ENCODE data around the gene TMEM253.
A peak's percentile ranks its signal among the peaks of the same experiment; 100 is the strongest.

Gene TMEM253

GRCh38 chr14:21100931-21101330 is at the start of gene TMEM253:
Gene TMEM253, plus strand, starts transcription at chr14:21101066. Its CDS starts 278 bp downstream, at chr14:21101344.
- no peak for TF ChIP-seq CTCF (IDR thresholded peaks at IDR 0.05; ENCODE audit: unreplicated experiment in 3 of 3)
- Mint-ChIP-seq H3K27ac (peak within 1 kb of the TSS; percentile 94 to 97 (median 95)), H3K27me3 (ENCODE audit: low read depth) (no peaks in the 10 kb centered on the region), H3K4me1 (peaks cover 55% of the 10 kb centered on the region), H3K9me3 (no peaks in the 10 kb centered on the region), H3K4me3 (peak within 1 kb of the TSS; percentile 85 to 93 (median 88)), H3K36me3 (ENCODE audit: low read depth) (no peaks in the 10 kb centered on the region)

DNA sequence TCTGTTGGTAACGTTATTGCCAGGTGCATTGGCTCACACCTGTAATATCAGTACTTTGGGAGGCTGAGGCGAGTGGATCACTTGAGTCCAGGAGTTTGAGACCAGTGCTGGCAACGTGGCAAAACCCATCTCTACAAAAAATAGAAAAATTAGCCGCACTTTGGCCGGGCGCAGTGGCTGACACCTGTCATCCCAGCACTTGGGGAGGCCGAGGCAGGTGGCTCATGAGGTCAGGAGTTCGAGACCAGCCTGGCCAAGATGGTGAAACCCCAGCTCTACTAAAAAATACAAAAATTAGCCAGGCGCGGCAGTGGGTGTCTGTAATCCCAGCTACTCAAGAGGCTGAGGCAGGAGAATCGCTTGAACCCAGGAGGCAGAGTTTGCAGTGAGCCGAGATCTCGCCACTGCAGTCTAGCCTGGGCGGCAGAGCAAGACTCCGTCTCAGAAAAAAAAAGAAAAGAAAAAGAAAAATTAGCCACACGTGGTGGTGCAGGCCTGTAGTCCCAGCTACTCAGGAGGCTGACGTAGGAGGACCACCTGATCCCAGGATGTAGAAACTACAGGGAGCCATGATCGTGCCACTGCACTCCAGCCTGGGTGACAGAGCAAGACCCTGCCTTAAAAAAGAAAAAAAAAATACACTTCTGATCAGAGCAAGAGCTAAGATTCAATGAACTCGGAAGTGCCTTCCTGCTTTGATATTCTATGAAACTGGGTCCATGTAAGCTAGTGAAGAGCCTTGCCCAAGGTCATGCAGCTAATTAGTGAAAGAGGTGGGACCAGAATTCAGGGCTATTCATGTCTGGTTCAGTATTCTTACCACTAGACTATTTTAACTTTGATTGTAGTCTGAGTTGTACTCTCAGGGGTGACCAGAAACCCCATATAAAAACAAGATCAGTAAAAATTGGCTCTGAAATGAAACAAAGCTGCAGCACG is 47.4 kb upstream of the TMEM253 start:
- Mint-ChIP-seq H3K27me3 (ENCODE audit: low read depth) (no peaks in the 10 kb centered on the region), H3K27ac (peak overlapping the region; percentile 59 to 82 (median 71)), H3K4me3 (no peak overlapping the region), H3K9me3 (no peaks in the 10 kb centered on the region), H3K4me1 (peaks cover 15% of the 10 kb centered on the region), H3K36me3 (ENCODE audit: low read depth) (no peaks in the 10 kb centered on the region)
- no peak for TF ChIP-seq CTCF (IDR thresholded peaks at IDR 0.05; ENCODE audit: unreplicated experiment in 3 of 3)

- Mint-ChIP-seq H3K36me3 (ENCODE audit: low read depth) (no peaks in the 10 kb centered on the region), H3K4me1 (peaks cover 16% of the 10 kb centered on the region), H3K4me3 (no peak overlapping the region), H3K27me3 (ENCODE audit: low read depth) (no peaks in the 10 kb centered on the region), H3K27ac (peak overlapping the region; percentile 59 to 82 (median 71)), H3K9me3 (no peaks in the 10 kb centered on the region)
- TF ChIP-seq CTCF (IDR thresholded peaks at IDR 0.05; ENCODE audit: unreplicated experiment in 3 of 3) = no peak
Observed at GRCh38 chr14:21054123-21054767, 46.6 kb upstream of the TMEM253 start.

GRCh38 chr14:21054768-21055145 is 46.1 kb upstream of the TMEM253 start:
- no peaks in the 10 kb centered on the region for H3K9me3 Mint-ChIP-seq
- peaks cover 18% of the 10 kb centered on the region for H3K4me1 Mint-ChIP-seq
- no peak overlapping the region for H3K4me3 Mint-ChIP-seq
- H3K36me3 Mint-ChIP-seq (ENCODE audit: low read depth) = no peaks in the 10 kb centered on the region
- H3K27me3 Mint-ChIP-seq (ENCODE audit: low read depth) = no peaks in the 10 kb centered on the region
- peak overlapping the region in 1 of 3 experiments; percentile 37 for H3K27ac Mint-ChIP-seq
- no peak for TF ChIP-seq CTCF (IDR thresholded peaks at IDR 0.05; ENCODE audit: unreplicated experiment in 3 of 3)

DNA sequence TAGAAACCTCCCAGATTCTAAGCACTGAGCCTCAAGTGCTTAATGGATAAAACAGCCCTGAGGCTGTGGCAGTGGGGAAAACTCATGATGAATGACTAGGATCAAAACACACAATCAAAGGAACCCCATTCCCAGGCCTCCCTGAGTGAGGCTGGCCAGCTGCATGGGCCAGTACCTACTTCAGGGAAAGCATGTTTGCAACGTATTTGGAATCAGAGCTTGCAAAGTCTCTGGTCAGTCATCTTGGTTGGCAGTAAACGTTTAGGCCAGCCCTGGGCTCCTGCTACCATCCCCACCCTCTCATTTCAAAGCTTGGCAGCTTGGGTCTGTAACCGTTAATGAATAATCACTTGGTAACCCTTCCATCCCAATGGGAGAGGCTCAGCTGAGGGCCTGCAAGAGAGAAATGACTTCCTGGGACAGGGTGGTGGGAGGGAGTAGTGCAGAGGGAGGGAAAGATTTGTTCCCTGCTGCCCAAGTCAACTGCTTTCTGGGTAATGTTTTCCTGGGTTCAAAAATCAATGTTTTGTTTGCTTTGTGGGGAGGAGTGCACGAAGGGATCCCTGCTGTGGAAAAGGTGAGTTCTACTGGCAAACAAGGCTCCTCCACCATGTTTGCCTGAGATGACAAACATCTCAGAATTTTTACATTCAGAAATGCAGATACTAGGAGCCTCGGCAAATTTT is 45.3 kb upstream of the TMEM253 start:
- H3K27me3 Mint-ChIP-seq (ENCODE audit: low read depth) = no peaks in the 10 kb centered on the region
- no peak overlapping the region for H3K4me3 Mint-ChIP-seq
- peaks cover 22% of the 10 kb centered on the region for H3K4me1 Mint-ChIP-seq
- H3K36me3 Mint-ChIP-seq (ENCODE audit: low read depth) = no peaks in the 10 kb centered on the region
- H3K27ac Mint-ChIP-seq = peak overlapping the region; percentile 67 to 91 (median 88)
- H3K9me3 Mint-ChIP-seq = no peaks in the 10 kb centered on the region
- TF ChIP-seq CTCF (IDR thresholded peaks at IDR 0.05; ENCODE audit: unreplicated experiment in 3 of 3) = no peak

All from nephron (organoid).